ENCODE results near the gene ZNF652. TPM values are rescaled to one million over a fixed set of nuclear protein-coding genes. Genes with fewer than 3 reads are reported as not detected.

The ZNF652 gene
- total RNA-seq, 2 donors from 2014 or later: 24.6 to 25.4 TPM

- Histone ChIP-seq H3K27me3 (no peaks in the 10 kb centered on the region), H3K36me3 (no peaks in the 10 kb centered on the region), H3K4me1 (no peaks in the 10 kb centered on the region), H3K9me3 (no peaks in the 10 kb centered on the region), H3K4me3 (no peak overlapping the region), H3K27ac (no peak overlapping the region)
- DNase-seq (ENCODE audit: low spot score): no peak
- TF ChIP-seq, protein P1, sequence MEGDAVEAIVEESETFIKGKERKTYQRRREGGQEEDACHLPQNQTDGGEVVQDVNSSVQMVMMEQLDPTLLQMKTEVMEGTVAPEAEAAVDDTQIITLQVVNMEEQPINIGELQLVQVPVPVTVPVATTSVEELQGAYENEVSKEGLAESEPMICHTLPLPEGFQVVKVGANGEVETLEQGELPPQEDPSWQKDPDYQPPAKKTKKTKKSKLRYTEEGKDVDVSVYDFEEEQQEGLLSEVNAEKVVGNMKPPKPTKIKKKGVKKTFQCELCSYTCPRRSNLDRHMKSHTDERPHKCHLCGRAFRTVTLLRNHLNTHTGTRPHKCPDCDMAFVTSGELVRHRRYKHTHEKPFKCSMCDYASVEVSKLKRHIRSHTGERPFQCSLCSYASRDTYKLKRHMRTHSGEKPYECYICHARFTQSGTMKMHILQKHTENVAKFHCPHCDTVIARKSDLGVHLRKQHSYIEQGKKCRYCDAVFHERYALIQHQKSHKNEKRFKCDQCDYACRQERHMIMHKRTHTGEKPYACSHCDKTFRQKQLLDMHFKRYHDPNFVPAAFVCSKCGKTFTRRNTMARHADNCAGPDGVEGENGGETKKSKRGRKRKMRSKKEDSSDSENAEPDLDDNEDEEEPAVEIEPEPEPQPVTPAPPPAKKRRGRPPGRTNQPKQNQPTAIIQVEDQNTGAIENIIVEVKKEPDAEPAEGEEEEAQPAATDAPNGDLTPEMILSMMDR (IDR thresholded peaks at IDR 0.05): no peak
These were observed 106.9 kb downstream of the ZNF652 start for GRCh38 chr17:49255125-49255524.

- TF ChIP-seq, protein P1 (IDR thresholded peaks at IDR 0.05): no peak
- Histone ChIP-seq H3K36me3 (no peaks in the 10 kb centered on the region), H3K4me3 (no peak overlapping the region), H3K27ac (no peak overlapping the region), H3K4me1 (peaks cover 0 to 7% of the 10 kb centered on the region in 2 donors), H3K9me3 (no peaks in the 10 kb centered on the region), H3K27me3 (no peaks in the 10 kb centered on the region)
- no peak for DNase-seq (ENCODE audit: low spot score)
These were observed 108.0 kb downstream of the ZNF652 start for GRCh38 chr17:49254066-49254465.

DNA sequence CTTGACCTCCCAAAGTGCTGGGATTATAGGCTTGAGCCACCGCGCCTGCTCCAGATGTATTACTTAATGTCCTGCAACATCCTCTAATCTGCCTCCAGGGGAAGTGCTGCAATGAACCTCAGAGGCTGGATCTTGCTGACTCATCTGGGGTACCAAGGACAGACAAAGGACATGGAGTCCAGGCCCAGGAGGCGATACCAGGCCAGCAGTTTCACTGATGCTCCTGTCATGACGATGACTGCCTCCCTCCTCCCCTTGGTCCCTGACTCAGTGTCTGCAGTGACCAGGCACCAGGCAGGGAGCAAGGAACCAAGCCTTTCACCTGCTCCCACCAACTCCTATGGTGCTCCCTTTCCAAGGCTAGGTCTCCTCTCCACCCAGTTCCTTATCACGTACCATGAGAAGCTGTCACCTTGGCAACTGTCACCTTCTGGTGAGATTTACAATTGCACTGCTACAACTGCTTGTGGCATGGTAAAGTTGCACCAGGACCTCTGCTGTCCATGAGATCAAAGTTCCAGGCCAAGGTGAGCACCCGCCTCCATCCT is 109.8 kb downstream of the ZNF652 start:
- no peaks in the 10 kb centered on the region for H3K9me3 ChIP-seq
- TF ChIP-seq, protein P1 (IDR thresholded peaks at IDR 0.05): no peak
- no peak overlapping the region for H3K27ac ChIP-seq
- no peak for DNase-seq (ENCODE audit: low spot score)
- no peak overlapping the region for H3K4me3 ChIP-seq
- H3K4me1 ChIP-seq: peaks cover 0 to 9% of the 10 kb centered on the region in 2 donors
- H3K27me3 ChIP-seq: no peaks in the 10 kb centered on the region
- no peaks in the 10 kb centered on the region for H3K36me3 ChIP-seq

DNA sequence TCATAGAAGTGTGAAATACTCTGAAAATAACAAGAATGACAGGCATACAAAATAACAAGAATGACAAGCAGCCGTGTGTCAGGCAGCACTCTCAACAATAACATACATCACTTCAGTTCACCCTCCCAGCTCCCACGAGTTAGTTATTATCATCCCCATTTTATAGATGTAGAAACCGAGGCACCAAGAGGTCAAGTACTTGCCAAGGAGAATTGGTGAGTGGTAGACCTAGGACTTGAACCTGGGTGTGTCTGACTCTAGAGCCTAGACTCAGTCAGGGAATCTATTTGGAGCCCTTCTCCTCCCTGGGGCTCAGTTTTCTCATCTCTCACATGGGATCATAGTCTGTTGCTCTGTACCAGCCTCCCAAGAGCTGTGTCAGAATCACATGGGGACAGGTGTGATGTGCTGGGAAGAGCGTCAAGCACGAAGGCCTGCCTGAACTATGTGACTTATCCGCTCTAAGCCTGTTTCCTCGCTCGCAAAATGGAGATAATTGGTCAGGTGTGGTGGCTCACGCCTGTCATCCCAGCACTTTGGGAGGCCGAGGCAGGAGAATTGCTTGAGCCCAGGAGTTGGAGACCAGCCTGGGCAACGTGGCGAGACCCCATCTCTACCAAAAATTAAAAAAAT is 112.0 kb downstream of the ZNF652 start:
- TF ChIP-seq, protein P1 (IDR thresholded peaks at IDR 0.05): no peak

DNA sequence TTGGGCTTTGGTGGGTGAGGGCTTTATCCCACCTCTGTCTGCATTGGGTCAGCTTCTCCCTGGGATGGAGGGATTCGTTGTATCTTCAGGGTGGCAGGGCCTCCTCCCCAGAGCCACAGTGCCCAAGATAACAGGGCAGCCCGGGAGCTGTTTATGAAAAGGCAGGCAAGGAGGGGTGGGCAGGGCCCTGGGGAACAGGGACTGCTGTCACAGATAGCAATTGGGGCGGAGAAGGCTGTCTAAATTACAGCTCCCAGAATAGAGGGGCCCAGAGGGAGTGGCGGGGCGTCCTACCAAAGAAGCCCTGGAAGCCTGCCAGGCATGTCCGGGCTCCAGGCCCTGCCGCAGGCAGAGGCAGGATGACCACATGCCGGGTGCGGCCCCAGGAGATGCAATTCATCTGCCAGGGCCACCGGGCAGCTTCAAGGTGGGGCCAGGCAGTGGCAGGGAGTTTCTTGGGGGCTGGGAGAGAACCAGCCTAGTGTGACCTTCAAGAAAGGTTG is 112.7 kb downstream of the ZNF652 start:
- DNase-seq (ENCODE audit: low spot score): no peak
- H3K27ac ChIP-seq: no peak overlapping the region

More for the DNA sequence above, 112.0 kb downstream of the ZNF652 start:
- Histone ChIP-seq H3K27ac (no peak overlapping the region), H3K4me3 (no peak overlapping the region), H3K27me3 (no peaks in the 10 kb centered on the region), H3K36me3 (no peaks in the 10 kb centered on the region), H3K4me1 (peaks cover 0 to 9% of the 10 kb centered on the region in 2 donors), H3K9me3 (no peaks in the 10 kb centered on the region)
- DNase-seq (ENCODE audit: low spot score): no peak

More for the DNA sequence above, 112.7 kb downstream of the ZNF652 start:
- no peaks in the 10 kb centered on the region for H3K36me3 ChIP-seq
- H3K4me1 ChIP-seq: peaks cover 0 to 9% of the 10 kb centered on the region in 2 donors
- H3K27me3 ChIP-seq: no peaks in the 10 kb centered on the region
- no peak overlapping the region for H3K4me3 ChIP-seq
- TF ChIP-seq, protein P1 (IDR thresholded peaks at IDR 0.05): no peak
- no peaks in the 10 kb centered on the region for H3K9me3 ChIP-seq

Measured in right atrium auricular region (tissue), 2 donors.